Smooth muscle cell of the pulmonary artery (primary cell): ENCODE results near the gene PTGER3. TPM values are rescaled to one million over a fixed set of nuclear protein-coding genes. Genes with fewer than 3 reads are reported as not detected.

ENCODE experiments used
- total RNA-seq: library from RNA; depleted of rRNA; stranded (reverse); fragments of >200 nt; gene quantifications from 2 replicates; pipeline ENCODE4 v1.2.3, GENCODE V29; 2014

PTGER3 gene
- 2.8 and 16.2 TPM in 2 replicates for total RNA-seq

GRCh38 chr1:71047635-71048607 lies at the start of gene PTGER3:
Gene PTGER3, minus strand, starts transcription at chr1:71047816. Its CDS starts 239 bp downstream, at chr1:71047577.

DNA sequence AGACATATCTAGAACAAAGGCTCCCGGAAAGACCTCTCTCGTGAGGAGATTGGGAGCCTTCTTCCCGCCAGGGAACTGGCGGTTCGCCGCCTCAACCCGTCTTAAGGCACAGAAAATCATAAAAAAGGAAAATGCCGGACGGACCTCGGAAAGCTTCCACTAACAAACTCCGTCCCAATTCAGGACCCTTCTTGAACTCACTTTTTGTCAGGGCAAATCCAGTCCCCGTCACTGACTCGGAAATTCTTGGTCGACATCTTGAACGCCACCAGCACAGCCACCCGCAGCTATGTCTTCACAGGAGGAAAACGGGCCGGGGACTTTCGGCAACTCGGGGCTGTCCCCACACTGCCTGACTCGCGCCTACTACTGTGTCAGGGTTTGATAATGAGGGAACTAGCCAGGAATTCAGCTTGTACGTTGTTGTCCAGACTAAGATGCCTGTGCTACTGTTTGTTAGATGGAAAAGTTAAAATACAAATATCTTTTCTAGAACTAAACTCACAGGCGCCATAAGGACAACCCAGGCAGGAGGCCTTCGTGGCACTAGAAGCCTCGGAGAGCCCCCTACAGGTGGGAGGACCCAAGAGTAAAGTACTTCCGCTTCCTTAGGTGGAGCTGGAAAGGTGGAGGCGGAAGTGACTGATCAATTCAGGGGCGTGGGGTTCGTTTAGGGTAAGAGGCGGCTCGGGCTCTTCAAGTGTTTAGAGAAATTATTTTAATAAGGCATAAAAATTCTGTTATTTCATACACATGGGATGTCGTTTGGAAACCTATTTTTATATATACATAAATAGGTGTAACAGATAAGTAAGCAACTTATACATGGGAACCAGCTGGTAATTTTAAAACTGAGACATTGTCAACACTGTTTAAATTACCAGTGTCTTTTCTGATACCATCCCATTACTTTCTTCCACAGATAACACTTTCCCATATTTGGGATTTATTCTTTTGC lies 33.4 kb upstream of the PTGER3 start, which contains the start of gene ZRANB2:
Gene ZRANB2, minus strand, starts transcription at position 297 of the 958 bp plus-strand sequence. Its CDS starts 40 bp downstream, at position 257.

Other genes starting within 250 kb of the PTGER3 start
- gene ZRANB2, start 33.2 kb upstream of the PTGER3 start, total RNA-seq, result 35.9 and 42.9 TPM in 2 replicates